Measurements from ENCODE around the gene MEAK7. TPM values are rescaled to one million over a fixed set of nuclear protein-coding genes. Genes with fewer than 3 reads are reported as not detected.

MEAK7 gene
- total RNA-seq, 6 experiments from 2014 or later: 45.6 to 57.3 (median 50.8) TPM

DNA sequence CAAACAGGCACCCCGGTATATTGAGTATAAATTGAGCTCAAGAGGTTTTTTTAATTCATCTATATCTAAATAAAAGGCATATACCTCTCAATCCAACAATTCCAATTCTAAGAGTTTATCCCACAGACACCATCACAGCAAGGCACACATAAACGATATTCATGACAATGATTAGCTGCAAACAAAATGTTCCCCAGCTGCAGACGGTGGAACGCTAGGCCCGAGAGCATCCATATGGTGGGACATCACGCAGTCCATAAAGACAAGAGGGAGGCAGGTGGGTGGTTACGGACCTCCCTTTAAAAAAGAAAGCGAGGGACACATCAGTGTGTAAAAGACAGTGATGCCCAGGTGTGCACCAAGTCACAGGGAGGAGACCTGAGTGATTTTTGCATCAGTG, 28.1 kb downstream of the MEAK7 start:
- H3K4me1 Mint-ChIP-seq (ENCODE audit: low read depth): peaks cover 46% of the 10 kb centered on the region
- peak overlapping the region; percentile 69 for H3K27ac Mint-ChIP-seq
- peaks cover 5% of the 10 kb centered on the region; the same call in 1 of the 2 replicates for H3K9me3 Mint-ChIP-seq
- peaks cover 69% of the 10 kb centered on the region for H3K36me3 Mint-ChIP-seq (ENCODE audit: low read depth)
- TF ChIP-seq, protein P1, sequence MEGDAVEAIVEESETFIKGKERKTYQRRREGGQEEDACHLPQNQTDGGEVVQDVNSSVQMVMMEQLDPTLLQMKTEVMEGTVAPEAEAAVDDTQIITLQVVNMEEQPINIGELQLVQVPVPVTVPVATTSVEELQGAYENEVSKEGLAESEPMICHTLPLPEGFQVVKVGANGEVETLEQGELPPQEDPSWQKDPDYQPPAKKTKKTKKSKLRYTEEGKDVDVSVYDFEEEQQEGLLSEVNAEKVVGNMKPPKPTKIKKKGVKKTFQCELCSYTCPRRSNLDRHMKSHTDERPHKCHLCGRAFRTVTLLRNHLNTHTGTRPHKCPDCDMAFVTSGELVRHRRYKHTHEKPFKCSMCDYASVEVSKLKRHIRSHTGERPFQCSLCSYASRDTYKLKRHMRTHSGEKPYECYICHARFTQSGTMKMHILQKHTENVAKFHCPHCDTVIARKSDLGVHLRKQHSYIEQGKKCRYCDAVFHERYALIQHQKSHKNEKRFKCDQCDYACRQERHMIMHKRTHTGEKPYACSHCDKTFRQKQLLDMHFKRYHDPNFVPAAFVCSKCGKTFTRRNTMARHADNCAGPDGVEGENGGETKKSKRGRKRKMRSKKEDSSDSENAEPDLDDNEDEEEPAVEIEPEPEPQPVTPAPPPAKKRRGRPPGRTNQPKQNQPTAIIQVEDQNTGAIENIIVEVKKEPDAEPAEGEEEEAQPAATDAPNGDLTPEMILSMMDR (IDR thresholded peaks at IDR 0.05): no peak
- no peak for DNase-seq
- H3K27me3 Mint-ChIP-seq (ENCODE audit: insufficient read depth): no peaks in the 10 kb centered on the region; the same call in 1 of the 2 replicates
- no peak overlapping the region for H3K4me3 Mint-ChIP-seq

DNA sequence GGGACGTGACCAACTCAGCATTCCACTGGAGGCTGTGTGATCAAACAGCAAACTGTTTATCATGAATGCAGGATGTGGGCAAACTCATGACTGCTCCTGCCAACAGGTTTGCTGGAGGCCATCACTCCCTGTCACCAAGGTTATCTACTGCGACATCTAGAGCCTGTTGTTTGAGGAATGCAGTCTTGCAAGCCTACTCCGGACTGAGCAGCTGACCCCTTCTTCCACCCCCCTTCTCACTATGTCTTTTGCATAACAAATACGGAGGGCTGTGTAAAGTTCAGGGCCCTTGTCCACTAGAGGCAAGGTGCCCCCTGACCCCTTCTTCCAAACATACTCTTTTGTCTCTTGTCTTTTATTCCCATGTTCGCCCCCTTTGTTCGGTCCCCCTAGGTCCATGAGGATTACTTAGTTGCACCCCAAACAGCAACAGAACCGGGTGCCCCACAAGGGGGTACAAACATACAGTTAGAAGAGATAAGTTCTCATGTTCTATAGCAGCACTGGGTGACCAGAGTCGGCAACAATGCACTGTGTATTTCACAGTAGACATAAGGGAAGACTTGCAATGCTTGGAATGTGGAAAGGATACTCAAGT, 28.7 kb downstream of the MEAK7 start:
- Mint-ChIP-seq H3K27me3 (ENCODE audit: insufficient read depth) (no peaks in the 10 kb centered on the region; the same call in 1 of the 2 replicates), H3K36me3 (ENCODE audit: low read depth) (peaks cover 75% of the 10 kb centered on the region), H3K27ac (0 out of 2 replicates have a peak overlapping the region, but pooled peaks have one; percentile 43), H3K4me1 (ENCODE audit: low read depth) (peaks cover 46% of the 10 kb centered on the region), H3K9me3 (peaks cover 5% of the 10 kb centered on the region; the same call in 1 of the 2 replicates), H3K4me3 (no peak overlapping the region)
- DNase-seq: no peak
- TF ChIP-seq, protein P1 (IDR thresholded peaks at IDR 0.05): no peak

DNA sequence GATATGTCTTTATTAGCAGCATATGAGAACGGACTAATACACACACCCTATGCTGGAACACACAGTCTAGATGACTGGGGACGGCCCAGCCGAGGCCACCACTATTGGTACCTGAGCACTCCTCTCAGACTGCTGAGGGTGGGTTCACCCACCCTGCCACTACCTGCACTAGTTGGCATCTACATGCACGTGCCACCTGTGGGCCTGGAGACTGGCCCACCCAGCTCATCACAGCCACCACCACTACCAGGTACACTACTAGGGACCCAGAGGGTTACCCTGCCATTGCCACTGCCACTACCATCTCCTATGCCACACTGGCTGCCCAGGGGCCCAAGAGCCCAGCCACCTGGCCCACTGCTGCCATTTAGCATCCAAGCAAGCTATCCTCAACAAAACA, 32.5 kb downstream of the MEAK7 start:
- peaks cover 70% of the 10 kb centered on the region for H3K36me3 Mint-ChIP-seq (ENCODE audit: low read depth)
- DNase-seq: no peak
- H3K9me3 Mint-ChIP-seq: peaks cover 14% of the 10 kb centered on the region
- no peak overlapping the region for H3K27ac Mint-ChIP-seq
- peaks cover 25% of the 10 kb centered on the region for H3K4me1 Mint-ChIP-seq (ENCODE audit: low read depth)
- TF ChIP-seq, protein P1 (IDR thresholded peaks at IDR 0.05): no peak
- no peak overlapping the region for H3K4me3 Mint-ChIP-seq
- no peaks in the 10 kb centered on the region; the same call in 1 of the 2 replicates for H3K27me3 Mint-ChIP-seq (ENCODE audit: insufficient read depth)

DNA sequence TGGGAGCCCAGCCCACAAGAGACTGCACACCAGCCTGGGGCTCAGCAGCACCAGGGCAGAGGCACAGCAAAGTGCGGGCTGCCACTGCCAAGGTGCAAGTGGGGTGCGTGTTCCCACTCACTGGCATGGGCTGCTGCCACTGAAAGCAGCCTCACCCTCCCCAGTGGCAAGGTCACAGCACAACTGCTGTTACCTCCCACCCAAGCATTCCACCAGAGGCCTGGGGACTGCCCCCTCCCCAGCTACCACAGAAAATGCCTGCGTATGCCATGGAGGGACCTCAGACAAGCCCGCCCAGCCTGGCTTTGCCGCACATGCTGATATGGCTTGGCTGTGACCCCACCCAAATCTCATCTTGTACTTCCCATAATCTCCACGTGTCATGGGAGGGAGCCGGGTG, 33.1 kb downstream of the MEAK7 start:
- H3K4me1 Mint-ChIP-seq (ENCODE audit: low read depth): peaks cover 25% of the 10 kb centered on the region
- peaks cover 73% of the 10 kb centered on the region for H3K36me3 Mint-ChIP-seq (ENCODE audit: low read depth)
- peaks cover 20% of the 10 kb centered on the region for H3K9me3 Mint-ChIP-seq
- TF ChIP-seq, protein P1 (IDR thresholded peaks at IDR 0.05): no peak
- DNase-seq: no peak
- no peaks in the 10 kb centered on the region; the same call in 1 of the 2 replicates for H3K27me3 Mint-ChIP-seq (ENCODE audit: insufficient read depth)
- no peak overlapping the region for H3K4me3 Mint-ChIP-seq
- no peak overlapping the region for H3K27ac Mint-ChIP-seq

DNA sequence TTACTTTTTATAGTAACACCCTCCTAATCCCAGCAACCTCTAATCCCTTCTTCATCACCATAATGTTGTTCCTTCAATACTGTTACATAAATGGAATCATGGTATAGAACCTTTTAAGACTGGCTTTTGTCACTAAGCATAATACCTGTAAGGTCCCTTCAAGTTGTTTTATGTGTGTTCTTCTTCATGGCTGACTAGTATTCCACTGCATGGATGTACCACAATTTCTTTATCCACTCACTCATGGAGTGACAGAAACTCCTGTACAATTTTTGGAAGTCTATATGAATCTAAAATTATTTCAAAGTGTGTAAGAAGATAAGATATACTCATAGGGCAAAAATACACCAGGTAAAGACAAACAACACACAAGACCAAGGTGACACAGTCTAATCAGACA, 36.8 kb downstream of the MEAK7 start:
- TF ChIP-seq, protein P1 (IDR thresholded peaks at IDR 0.05): no peak
- Mint-ChIP-seq H3K36me3 (ENCODE audit: low read depth) (peaks cover 64% of the 10 kb centered on the region), H3K27me3 (ENCODE audit: insufficient read depth) (no peaks in the 10 kb centered on the region), H3K4me3 (no peak overlapping the region), H3K4me1 (ENCODE audit: low read depth) (peaks cover 2% of the 10 kb centered on the region), H3K9me3 (peaks cover 17% of the 10 kb centered on the region), H3K27ac (no peak overlapping the region; the same call in 1 of the 2 replicates)
- DNase-seq: no peak
